ENCODE data around the gene GPR65.
"Not testable (repeated sequence)": the region's sequence is repeated elsewhere in the genome, so short reads cannot be mapped to it uniquely, and the experiment has no call there.

The GPR65 gene

DNA sequence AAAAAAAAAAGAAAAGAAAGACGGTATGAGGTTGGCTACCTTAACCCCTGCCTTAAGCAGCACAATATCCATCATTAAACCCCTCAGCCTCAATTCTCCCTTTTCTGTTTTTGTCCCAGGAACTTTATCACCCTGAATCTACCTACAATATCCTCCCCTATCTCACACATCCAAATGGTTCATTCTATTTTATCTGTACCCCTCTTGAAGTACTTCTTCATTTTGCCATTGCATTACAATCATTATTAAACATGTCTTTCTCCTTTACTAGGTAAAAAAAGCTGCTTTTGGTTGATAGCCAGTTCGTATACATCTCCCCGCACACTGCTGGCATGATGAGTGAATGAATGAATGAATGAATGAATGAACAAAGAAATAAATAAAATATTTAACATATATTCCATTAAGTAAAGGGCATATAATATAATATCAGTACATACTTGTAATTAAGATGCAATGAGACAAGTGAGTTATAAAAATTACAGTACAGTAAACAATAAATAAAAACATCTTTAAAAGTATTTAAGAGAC, 364 bp upstream of the GPR65 start:
- DNase-seq (ENCODE audit: low spot score) = no peak

DNA sequence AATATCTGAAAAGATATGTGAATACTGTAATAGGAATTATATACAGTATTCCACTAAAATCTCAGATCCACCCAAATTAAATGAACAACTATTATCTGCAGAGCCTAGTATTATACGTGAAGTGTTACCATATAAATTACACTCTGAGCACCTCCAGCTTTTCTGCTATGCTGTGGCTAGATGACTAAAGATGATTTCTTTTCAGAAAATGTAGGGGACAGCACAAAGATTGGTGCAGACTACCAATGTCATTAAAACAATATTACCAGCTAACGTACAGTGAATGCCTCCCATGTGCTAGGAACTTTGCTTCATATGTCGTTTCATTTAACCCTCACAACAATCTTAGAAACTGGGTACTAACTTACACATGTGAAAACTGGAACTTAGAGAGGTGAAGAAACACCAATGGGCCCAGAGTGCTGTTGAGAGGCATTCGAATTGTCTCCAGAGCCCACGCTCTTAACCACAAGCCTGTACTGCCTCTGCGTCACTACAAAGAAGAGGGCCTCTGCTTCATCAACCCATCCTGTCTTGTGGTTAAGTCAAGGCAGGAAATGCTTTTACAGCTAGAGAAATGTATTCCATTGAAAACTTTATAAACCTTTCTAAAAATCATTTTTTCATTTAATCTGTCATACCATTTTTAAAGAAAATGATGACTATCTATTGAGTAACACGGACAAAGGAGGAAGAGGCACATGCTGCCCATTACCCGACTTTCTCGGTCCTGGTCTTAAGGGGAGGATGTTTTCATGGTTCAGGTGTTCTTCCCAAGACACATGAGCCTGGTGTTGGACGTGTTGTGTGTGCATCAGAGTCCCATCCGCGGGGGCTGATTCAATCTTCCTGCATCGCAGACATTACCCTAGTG, 1.3 kb downstream of the GPR65 start:
- peak; percentile 38 for DNase-seq (ENCODE audit: low spot score)

DNA sequence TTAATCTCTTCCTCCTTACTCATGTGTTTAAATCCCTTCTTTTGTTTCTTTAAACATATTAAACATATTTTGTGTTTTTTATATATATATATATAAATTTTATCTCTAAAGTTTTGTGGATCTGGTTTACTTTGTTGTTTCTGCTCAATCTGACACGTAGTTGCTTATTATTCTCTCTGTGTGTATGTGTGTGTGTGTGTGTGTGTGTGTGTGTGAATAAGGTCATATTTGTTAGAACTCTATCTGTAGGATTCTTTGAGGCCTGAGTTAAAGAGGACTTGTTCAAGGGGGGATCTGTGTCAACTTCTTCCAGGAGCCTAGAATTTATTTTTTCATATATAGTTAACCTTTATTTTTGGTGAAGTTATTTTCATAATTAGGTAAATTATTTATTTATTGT, 2.7 kb downstream of the GPR65 start:
- no peak for DNase-seq (ENCODE audit: low spot score)

DNA sequence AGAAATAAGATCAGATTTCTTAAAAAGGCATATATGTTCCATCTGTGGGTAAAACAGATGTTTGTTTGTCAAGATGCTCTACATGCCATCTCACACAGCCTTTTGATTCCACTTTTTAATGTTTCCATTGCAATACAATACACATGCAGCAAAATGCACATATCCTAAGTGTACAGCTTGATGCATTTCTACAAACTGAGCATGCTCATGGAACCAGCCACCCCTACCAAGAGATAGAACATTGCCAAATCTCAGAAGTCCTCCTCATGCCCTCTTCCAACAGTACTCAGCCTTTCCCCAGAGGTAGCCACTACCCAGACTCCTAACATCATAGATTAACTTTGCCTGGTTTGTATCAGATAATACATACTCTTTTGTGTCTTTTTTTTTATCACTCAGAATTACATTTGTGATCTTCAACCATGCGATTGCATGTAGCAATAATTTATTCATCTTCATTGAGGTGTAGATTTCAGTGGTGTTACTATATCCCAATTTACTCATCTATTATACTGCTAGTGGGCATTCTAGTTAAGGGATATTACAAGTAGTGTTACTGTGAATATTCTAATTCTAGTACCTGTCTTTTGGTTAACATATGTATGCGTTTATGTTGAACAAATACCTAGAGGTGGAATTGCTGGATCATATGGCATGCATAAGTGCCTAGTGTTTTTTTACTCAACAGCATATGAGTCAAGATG, 3.3 kb downstream of the GPR65 start:
- DNase-seq (ENCODE audit: low spot score) = no peak

DNA sequence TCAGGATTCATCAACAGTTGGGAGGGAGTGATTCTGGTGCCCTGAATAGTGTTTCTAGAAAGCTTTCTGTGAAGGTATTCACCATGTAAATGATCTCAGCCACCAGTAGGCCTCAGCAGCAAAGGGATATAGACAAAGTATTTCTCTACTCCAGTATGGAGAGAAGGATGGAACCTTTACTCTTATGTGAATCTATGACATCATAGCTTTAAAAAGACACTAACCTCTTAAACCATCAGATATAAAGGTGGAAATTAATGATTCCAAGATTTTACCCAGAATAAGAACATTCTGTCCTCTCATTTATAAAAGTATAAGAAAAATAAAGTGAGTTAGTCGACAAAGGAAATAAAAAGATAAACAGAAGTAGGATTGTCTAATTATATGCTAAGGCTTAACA, 4.6 kb downstream of the GPR65 start:
- DNase-seq (ENCODE audit: low spot score) = no peak

DNA sequence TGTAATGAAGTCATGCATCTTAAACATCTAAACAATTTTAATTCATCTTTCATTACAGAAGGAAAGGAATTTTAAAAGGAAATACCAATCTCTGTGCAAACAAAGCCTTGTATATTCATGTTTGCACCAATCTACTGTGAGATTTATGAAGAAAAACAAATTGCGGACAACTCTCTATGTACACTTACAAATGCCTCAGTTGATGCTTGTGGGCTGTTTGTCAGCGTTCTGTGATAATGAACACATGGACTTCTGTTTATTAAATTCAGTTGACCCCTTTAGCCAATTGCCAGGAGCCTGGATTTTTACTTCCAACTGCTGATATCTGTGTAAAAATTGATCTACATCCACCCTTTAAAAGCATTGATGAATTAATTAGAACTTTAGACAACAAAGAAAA, 5.4 kb downstream of the GPR65 start:
- no peak for DNase-seq (ENCODE audit: low spot score)

DNA sequence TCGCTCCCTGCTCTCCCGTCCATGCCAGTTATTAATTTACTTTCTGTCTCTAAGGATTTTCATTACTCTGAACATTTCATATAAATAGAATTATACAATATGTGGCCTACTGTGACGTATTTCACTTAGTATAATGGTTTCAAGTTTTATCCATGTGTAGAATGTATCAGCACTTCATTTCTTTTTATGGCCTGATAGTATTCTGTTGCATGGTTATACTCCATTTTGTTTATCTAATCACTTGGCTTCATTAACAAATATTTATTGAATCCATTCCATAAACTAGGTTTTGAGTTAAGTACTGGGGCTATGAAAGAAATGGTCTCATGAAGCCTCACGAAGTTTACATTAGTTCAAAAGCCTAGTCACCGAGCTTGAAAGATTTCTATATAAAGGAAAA, 7.6 kb downstream of the GPR65 start:
- no peak for DNase-seq (ENCODE audit: low spot score)

DNA sequence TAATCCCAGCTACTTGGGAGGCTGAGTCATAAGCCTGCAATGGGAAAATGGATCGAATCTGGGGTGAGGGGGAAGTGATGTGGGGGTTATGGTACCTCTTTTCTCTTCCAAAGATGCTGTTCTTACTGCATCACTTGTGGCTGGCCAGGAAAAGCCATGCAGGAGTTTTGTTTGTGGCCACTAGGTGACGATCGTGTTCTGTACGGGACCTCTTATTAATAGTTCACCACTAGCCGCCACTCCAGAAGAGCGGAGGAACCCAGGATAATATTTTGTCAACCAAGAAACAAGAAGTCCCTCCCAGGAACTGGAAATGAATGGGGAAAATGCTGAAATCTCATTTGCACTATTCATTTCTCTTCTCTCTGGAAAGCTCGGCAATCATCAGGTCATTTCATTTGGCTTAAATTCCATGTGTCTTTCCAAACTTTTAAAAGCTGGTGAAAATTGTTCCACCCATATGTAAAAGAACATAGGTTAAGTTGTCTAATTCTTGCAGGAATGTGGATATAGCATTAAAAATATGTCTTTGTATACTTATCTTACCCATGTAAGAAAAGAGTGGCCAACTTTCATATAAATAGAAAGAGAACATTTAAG, 8.9 kb downstream of the GPR65 start:
- peak; percentile 44 for DNase-seq (ENCODE audit: low spot score)

DNA sequence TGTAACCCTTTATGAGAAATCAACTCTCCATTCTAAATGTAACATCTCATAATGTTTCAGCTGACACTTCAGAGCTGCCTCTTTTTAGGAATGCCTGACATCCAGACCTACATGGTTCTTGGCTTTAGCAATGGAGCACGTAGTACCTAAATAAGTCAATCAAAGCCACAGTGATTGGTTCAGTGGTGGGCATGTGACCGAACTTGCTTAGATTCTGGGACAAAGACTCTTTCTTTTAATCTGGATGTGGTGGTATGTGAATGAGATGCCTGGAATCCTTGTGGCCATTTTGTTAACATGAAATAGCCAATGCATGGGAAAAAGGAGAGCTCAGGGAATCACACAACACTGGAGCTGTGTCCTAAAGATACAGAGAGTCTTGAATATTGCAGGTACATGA, 11.8 kb downstream of the GPR65 start:
- no peak for DNase-seq (ENCODE audit: low spot score)

DNA sequence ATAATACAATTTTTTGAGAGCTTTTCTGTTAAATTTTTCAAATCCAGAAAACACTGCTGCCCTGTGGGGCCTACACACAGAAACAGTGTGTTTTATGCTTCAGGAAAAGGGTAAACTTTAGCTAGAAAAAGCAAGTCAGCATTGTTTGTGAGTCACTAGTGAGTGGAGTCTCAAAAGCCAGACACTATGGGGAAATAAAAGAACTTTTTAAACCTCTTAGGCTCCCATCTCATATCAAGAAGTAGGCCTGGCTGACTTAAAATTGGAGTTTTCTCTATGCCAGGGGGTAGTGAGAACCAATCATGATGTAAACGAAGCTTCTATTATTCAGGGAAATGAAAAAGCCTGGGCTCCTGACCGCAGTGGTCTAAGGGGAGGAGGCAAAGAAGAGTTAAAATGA, 12.6 kb downstream of the GPR65 start:
- DNase-seq (ENCODE audit: low spot score) = no peak

DNA sequence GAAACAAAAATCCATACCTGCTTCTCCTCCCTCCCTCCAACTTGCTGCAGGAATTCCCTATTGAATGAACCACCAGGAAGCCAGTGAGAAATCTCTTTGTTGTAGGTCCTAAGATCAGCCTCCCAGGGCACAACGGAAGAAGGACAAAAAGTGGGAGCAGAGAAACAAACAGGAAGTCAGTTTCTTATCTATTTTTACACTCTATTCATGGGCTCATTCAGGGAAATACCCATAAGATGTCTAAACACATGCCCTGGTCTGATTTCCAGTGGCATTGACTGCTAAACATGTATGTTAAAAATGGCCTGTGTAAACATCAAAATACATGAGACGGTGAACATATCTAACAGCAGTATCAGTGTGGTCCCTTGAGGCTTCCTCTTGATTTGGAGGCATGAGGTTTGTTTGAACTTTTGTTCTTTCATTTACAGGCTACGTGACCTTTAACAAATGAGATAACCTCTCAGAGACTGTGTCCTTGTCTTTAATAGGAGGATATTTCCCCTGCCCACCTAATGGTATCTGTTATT, 18.8 kb downstream of the GPR65 start:
- no peak for DNase-seq (ENCODE audit: low spot score)

DNA sequence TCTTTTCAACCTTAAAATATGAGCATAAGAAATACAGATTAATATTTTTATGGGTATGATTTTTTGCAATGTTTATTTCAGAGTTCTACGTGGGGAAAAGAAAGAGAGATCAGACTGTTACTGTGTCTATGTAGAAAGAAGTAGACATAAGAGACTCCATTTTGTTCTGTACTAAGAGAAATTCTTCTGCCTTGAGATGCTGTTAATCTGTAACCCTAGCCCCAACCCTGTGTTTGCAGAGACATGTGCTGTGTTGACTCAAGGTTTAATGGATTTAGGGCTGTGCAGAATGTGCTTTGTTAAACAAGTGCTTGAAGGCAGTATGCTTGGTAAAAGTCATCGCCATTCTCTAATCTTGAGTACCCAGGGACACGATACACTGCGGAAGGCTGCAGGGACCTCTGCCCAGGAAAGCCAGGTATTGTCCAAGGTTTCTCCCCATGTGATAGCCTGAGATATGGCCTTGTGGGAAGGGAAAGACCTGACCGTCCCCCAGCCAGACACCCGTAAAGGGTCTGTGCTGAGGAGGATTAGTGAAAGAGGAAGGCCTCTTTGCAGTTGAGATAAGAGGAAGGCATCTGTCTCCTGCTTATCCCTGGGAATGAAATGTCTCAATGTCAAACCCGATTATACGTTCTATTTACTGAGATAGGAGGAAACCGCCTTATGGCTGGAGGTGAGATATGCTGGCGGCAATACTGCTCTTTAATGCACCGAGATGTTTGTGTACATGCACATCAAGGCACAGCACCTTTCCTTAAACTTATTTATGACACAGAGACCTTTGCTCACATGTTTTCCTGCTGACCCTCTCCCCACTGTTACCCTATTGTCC, 19.5 kb downstream of the GPR65 start:
- DNase-seq (ENCODE audit: low spot score) = not testable (repeated sequence)

DNA sequence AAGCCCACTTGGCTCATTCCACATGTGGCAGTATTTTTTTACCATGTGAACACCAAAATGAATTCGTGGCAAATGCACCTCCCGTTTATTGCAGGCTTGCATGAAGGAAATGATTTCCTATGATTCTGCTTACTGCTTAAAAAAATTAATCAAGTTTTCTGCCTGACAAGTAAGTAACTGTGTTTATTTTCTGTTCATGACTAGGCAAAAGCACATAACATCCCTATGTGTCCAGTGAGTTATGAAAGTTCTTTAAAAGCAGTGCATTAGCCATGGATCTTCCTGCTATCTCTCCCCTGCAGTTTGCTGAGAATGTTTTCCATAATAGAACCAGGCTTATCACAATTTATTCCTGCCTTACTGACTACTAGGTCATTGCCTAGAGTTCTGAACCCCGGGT, 20.4 kb downstream of the GPR65 start:
- DNase-seq (ENCODE audit: low spot score) = no peak

DNA sequence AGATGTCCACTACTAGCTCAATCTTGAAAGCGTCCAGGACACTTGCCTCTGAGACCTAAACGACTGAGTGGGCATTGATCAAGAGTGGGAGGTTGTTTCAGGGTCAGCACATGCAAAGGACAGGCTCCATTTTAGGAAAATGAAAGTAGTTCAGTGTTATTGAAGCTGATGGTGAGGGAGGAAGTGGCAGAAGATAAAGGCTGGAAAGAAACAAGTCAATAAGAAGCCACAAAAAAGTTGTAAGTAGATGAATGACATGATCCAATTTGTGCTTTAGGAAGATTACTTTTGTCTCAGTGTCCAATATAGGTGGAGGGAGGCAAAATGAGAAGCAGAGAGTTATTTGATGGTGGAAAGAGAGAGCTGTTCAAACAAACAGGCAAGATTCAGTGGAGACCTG, 22.0 kb downstream of the GPR65 start:
- DNase-seq (ENCODE audit: low spot score) = no peak

DNA sequence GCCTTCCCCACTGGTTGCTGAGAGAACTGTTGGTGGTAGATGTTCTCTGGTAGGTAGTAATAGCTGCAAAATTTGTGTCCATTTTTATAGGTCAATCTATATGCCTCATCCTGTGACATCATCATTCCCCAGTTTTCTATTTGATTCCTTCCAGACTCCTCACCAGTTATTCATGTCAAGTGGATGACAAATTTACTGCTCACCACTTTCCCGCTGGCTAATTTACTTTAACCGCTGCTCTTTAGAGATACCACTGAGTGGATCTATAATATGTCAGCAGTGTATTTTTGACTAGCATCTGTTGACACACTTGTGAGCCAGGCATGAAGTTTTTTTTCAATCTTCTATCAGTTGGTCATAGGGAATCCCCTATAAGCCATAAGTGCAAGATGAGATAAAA, 24.6 kb downstream of the GPR65 start:
- DNase-seq (ENCODE audit: low spot score) = no peak

DNA sequence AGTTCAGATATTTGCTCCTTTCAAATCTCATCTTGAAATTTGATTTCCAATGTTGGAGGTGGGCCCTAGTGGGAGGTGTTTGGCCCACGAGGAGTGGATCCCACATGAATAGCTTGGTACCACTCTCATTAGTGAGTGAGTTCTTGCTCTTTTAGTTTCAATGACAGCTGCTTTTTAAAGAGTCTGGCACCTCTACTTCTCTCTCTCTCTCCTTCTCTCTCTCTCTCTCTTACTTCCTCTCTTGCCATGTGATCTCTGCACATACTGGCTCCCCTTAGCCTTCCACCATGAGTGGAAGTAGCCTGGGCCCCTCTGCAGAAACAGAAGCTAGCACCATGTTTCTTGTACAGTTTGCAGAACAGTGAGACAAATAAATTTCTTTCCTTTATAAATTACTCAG, 25.1 kb downstream of the GPR65 start:
- DNase-seq (ENCODE audit: low spot score) = no peak

DNA sequence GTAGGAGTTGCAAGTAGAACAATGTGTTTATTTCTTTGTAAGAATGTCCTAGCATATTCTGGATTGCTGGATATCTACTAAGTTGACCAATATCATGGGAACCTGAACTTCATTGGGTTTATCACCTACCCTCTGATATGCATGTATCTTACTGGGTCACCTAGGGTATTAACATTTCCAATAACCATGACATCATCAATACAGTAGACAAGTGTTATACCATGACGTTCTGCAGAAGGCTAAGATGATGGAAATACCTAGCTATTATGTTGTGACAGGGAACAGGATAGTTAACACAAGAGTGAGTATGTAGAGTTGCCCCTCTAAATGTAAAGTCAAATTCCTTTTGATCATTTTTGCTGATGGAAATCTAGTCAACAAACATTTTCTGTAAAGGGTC, 26.0 kb downstream of the GPR65 start:
- DNase-seq (ENCODE audit: low spot score) = no peak

DNA sequence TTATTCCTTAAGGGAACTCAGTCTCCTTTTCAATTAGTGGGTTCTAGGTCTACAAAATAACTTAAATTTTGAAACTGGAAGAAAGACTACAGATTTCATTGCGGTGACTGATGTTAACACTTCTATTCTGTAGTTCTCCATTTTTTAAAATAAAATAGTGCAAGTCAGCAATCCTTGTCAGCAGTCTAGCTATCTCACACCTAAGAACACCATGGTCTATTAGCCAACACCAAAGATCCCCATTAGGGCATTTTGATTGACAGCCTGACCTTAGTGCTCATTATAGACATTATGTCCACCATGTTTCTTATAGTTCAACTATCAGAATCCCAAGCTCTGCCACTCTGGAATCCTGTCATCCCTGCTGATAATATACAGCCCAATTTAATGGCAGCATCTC, 27.4 kb downstream of the GPR65 start:
- DNase-seq (ENCODE audit: low spot score) = no peak

DNA sequence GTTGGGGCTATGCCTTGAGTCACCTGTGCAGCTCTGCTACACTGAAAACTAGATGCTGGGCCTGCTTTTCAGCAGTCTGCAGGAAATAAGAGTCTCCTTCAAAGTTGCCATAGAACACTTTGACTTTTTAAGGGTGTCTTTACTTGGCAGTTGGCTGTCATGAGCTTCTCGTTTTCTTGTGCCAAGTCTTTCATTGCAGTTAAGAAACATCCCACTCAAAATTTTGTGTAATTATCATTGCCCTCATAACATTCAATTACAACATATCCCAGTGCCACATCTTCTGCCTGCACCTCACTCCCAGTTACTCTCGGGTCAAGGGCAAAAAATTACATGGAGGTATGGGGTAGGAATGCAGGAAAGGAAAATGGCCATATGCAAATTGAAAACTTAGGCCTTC, 29.1 kb downstream of the GPR65 start:
- DNase-seq (ENCODE audit: low spot score) = no peak

DNA sequence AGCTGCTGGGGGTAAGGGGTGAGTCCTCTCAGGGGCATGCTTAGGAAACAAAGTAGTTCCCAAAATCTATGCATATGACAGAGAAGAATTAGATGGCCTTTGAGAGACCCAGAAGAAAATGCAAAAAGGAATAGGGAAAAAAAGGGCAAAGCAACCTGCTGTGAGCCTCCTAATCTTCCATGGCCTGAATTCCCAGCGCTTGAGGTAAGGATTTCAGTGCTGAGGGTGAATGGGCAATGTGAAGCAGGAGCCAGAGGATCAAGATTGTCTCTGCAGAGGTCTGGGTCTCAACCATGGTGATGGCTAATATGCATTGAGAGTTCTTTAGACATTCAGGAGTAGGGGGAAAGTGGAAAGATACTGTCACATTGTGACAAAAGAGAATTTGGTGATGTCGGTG, 31.5 kb downstream of the GPR65 start:
- no peak for DNase-seq (ENCODE audit: low spot score)

DNA sequence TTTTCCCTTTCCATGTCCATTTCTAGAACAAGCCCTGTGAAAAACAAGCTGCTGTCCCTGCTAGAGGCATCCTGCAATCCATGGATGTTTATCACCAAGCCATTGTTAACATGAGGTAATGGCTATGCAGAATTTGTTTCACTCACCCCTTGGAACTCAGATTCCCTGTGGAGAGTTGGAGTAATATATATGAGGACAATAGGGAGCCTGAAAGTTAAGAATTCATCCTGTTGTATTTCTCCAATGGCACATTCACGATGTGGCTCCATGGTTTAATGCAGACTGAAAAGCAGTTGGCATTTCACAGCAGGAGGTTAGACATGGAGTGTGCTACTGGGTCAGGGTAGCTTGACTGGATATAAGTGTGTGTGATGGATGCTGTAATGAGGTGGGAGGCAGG, 32.4 kb downstream of the GPR65 start:
- no peak for DNase-seq (ENCODE audit: low spot score)

DNA sequence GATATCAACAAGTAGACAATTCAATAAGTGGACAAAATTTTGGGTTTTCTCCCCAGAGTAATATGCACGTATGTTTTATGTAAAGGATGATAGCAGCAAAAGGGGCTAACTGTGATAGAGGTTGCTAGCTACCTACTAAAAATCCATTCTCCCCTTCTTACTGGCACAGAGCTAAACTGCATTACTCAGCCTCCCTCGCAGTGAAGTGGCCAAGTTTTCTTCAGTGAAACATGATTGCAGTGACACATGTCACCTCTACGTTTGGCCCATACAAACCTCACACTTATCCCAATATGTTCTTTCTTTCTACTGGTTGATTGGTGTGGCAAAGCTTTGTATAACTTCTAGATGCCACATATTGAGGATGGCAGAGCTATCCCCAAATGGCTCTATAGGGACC, 34.3 kb downstream of the GPR65 start:
- no peak for DNase-seq (ENCODE audit: low spot score)
